Natural killer cell (primary cell): ENCODE results near the gene SUV39H2. TPM values are rescaled to one million over a fixed set of nuclear protein-coding genes. Genes with fewer than 3 reads are reported as not detected.

ENCODE experiments used
- ATAC-seq, 3 donors: fragments of 150-1000 bp in 2 of 3; fragments of 200-7000 bp in 1 of 3; cut with Tn5 transposase; 1 replicate in 1 of 3; 2 replicates in 2 of 3; pipeline ENCODE4 v1.10.0; 2021; ENCODE audit warnings: mild to moderate bottlenecking in 2 of 3, moderate library complexity in 2 of 3
- DNase-seq, 2 donors: peaks; one replicate each; pipeline versions ENCODE4 v3.0.0 to v3.0.0-alpha.2; 2013 to 2021; ENCODE audit warnings: mixed read lengths in 1 of 2
- H3K27ac ChIP-seq: one replicate; pipeline ENCODE4 v1.5.1; 2013; ENCODE audit warnings: mild to moderate bottlenecking, low read length
- H3K27me3 ChIP-seq: one replicate; pipeline ENCODE4 v1.6.1; 2013; ENCODE audit warnings: low read length; ENCODE audit not compliant: control insufficient read depth, insufficient read depth
- H3K36me3 ChIP-seq: one replicate; pipeline ENCODE4 v1.6.1; 2013; ENCODE audit warnings: low read length; ENCODE audit not compliant: control insufficient read depth, insufficient read depth
- H3K4me1 ChIP-seq: one replicate; pipeline ENCODE4 v1.6.1; 2013; ENCODE audit warnings: low read length; ENCODE audit not compliant: control insufficient read depth, insufficient read depth
- H3K4me3 ChIP-seq: one replicate; pipeline ENCODE4 v1.5.1; 2013; ENCODE audit warnings: low read length
- H3K9me3 ChIP-seq: one replicate; pipeline ENCODE4 v1.6.1; 2013; ENCODE audit warnings: low read length; ENCODE audit not compliant: control insufficient read depth, insufficient read depth
- H3K27ac Mint-ChIP-seq, 2 donors: one replicate each; pipeline ENCODE4 v1.8.0; 2022; ENCODE audit warnings: mild to moderate bottlenecking in 2 of 2, mixed read lengths in 2 of 2, moderate library complexity in 1 of 2
- H3K27me3 Mint-ChIP-seq, 2 donors: one replicate each; pipeline ENCODE4 v1.8.0; 2022; ENCODE audit warnings: low read depth in 2 of 2, mixed read lengths in 2 of 2
- H3K36me3 Mint-ChIP-seq: one replicate; pipeline ENCODE4 v1.8.0; 2022; ENCODE audit warnings: mixed read lengths
- H3K4me1 Mint-ChIP-seq, 2 donors: one replicate each; pipeline ENCODE4 v1.8.0; 2022; ENCODE audit warnings: mixed read lengths in 2 of 2
- H3K4me3 Mint-ChIP-seq: one replicate; pipeline ENCODE4 v1.8.0; 2022; ENCODE audit warnings: mild to moderate bottlenecking, moderate library complexity, mixed read lengths
- H3K9me3 Mint-ChIP-seq, 2 donors: one replicate each; pipeline ENCODE4 v1.8.0; 2022; ENCODE audit warnings: mixed read lengths in 2 of 2
- WGBS: methylation state at CpG from one replicate; pipeline ENCODE4 v1.1.7; 2013; ENCODE audit warnings: missing lambda C conversion rate; ENCODE audit not compliant: insufficient coverage; 5-methylcytosine and 5-hydroxymethylcytosine counted together
- intact Hi-C: fragments of 100-400 bp; cut with micrococcal nuclease; formaldehyde crosslinking; loops from one replicate; pipeline ENCODE4 v1.14.2; 2022
- total RNA-seq, 4 donors: library from RNA; stranded (reverse); fragments of 120-200 nt in 1 of 4; gene quantifications; one replicate each; pipeline versions ENCODE4 v1.2.3 to v1.2.4, GENCODE V29; 2013 to 2022
- TF ChIP-seq, protein P1 (sequence below): fragments of 200-600 bp; IDR thresholded peaks from one replicate; pipeline ENCODE4 v1.8.0; 2022; ENCODE audit warnings: antibody characterized with exemption

Gene SUV39H2
- total RNA-seq, 3 donors from 2014 or later (not counting 1 experiment from before 2014, with no cell fraction given): 3.8 to 5.4 (median 5.2) TPM

DNA sequence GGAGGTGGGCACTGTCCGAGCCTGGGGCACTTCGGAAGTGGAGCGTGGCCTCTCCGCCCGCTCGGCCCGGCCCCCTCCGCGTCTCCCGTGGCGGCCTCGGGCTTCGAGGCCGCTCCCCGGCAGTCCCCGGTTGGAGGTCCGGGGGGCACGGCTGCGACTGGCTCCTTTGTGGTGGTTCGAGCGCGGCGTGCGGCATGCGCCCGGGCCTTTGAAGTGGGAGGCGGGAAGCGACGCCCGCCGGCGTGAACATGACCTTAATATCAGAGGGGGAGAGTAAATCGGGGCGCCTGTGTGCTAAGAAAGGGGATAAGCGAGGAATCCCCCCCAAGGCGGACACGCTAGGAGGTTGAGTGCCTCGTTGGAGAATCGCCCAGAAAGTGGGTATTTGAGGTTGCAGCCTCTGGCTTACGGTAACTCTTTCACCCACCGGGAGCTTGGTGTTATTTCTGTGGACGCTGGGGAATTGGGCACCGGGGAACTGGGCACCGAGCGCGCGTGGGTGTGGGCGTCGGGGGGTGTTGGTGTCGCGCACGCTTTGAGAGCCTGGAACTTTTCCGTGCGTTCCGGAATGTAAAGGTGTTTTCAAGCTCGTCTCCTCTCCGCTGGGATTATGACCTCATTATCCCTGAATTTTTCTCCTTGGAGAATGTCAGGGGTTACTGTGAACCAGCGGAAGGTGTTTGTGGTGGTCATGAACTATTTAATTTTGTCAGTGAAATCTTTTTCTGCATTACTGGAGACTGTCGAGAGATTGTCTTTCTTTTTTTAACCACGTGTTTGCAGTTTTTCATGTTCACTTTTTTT lies 660 bp downstream of the SUV39H2 start:
- peak; percentile 1 to 8 (median 5) for ATAC-seq
- TF ChIP-seq, protein P1, sequence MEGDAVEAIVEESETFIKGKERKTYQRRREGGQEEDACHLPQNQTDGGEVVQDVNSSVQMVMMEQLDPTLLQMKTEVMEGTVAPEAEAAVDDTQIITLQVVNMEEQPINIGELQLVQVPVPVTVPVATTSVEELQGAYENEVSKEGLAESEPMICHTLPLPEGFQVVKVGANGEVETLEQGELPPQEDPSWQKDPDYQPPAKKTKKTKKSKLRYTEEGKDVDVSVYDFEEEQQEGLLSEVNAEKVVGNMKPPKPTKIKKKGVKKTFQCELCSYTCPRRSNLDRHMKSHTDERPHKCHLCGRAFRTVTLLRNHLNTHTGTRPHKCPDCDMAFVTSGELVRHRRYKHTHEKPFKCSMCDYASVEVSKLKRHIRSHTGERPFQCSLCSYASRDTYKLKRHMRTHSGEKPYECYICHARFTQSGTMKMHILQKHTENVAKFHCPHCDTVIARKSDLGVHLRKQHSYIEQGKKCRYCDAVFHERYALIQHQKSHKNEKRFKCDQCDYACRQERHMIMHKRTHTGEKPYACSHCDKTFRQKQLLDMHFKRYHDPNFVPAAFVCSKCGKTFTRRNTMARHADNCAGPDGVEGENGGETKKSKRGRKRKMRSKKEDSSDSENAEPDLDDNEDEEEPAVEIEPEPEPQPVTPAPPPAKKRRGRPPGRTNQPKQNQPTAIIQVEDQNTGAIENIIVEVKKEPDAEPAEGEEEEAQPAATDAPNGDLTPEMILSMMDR: no peak
- Histone ChIP-seq H3K27me3 (no peaks in the 10 kb centered on the region), H3K9me3 (no peaks in the 10 kb centered on the region), H3K36me3 (no peaks in the 10 kb centered on the region), H3K27ac (no peak overlapping the region), H3K4me3 (peak overlapping the region; percentile 92), H3K4me1 (peaks cover 15% of the 10 kb centered on the region)
- no peaks in the 10 kb centered on the region for H3K27me3 Mint-ChIP-seq
- under 1% methylated on average over 60 of the region's 60 CpGs for WGBS
- H3K9me3 Mint-ChIP-seq: no peaks in the 10 kb centered on the region
- DNase-seq: peak; percentile 19 to 57
- peak overlapping the region; percentile 92 for H3K4me3 Mint-ChIP-seq
- H3K27ac Mint-ChIP-seq: peak overlapping the region; percentile 61 to 88
- intact Hi-C loops: loop anchor here (2.0 to 5.0 kb wide), 3 partner anchors 73 to 327 kb away; partner anchors contain the start of genes DCLRE1C and RPP38
- H3K36me3 Mint-ChIP-seq: no peaks in the 10 kb centered on the region
- peaks cover 26 to 28% of the 10 kb centered on the region in 2 donors for H3K4me1 Mint-ChIP-seq

DNA sequence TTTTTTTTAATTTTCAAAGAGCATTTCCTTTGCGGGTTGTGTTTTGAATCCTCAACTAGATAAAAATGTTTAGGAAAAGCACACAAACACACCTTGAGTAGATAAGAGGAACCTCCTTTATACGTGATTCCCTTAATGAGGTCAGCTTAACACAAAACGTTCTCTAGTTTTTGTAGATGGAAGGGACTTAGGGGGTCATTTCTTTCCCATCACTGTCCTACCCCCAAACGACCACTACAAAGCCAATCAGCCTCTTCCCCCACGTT lies 1.2 kb downstream of the SUV39H2 start:
- peaks cover 15% of the 10 kb centered on the region for H3K4me1 ChIP-seq
- H3K4me3 Mint-ChIP-seq: peak overlapping the region; percentile 92
- no peaks in the 10 kb centered on the region for H3K27me3 Mint-ChIP-seq
- H3K36me3 Mint-ChIP-seq: no peaks in the 10 kb centered on the region
- intact Hi-C loops: loop anchor here (2.0 to 5.0 kb wide), 3 partner anchors 72 to 328 kb away; partner anchors contain the start of genes DCLRE1C and RPP38
- H3K9me3 ChIP-seq: no peaks in the 10 kb centered on the region
- TF ChIP-seq, protein P1: no peak
- peak overlapping the region; percentile 61 to 88 for H3K27ac Mint-ChIP-seq
- H3K4me1 Mint-ChIP-seq: peaks cover 26 to 28% of the 10 kb centered on the region in 2 donors
- no peaks in the 10 kb centered on the region for H3K36me3 ChIP-seq
- DNase-seq (no peak), ATAC-seq (no peak)
- no peak overlapping the region for H3K27ac ChIP-seq
- WGBS: no CpG with 5 or more reads among the region's 5 CpGs
- H3K9me3 Mint-ChIP-seq: no peaks in the 10 kb centered on the region
- H3K27me3 ChIP-seq: no peaks in the 10 kb centered on the region
- H3K4me3 ChIP-seq: no peak overlapping the region

DNA sequence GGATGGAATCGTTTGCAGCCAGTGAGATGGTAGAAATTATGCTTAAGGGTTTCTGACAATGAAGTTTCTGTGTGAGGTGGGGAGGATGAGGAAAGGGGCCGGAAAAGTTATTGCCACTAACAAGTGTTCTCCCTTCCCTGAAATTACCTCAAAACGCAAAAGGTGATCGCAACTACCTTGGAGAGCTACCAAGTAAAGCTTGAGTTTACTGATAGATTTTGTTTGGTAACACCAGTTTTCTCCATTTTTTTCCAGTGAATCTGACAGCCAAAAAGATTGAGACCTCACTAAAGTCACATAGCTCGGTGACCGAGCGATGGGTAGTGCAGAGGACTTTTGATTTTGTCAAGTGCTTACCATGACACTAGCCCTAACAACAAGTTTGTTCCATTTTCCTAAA lies 1.6 kb downstream of the SUV39H2 start:
- H3K4me3 ChIP-seq: no peak overlapping the region
- intact Hi-C loops: no loop called here
- H3K36me3 ChIP-seq: no peaks in the 10 kb centered on the region
- WGBS: 88% methylated on average over 6 of the region's 7 CpGs
- H3K27me3 ChIP-seq: no peaks in the 10 kb centered on the region
- ATAC-seq (no peak), DNase-seq (no peak)
- no peaks in the 10 kb centered on the region for H3K27me3 Mint-ChIP-seq
- no peak overlapping the region for H3K27ac ChIP-seq
- no peaks in the 10 kb centered on the region for H3K36me3 Mint-ChIP-seq
- peaks cover 15% of the 10 kb centered on the region for H3K4me1 ChIP-seq
- H3K27ac Mint-ChIP-seq: peak overlapping the region in 1 of 2 donors; percentile 88
- H3K9me3 Mint-ChIP-seq: no peaks in the 10 kb centered on the region
- peak overlapping the region; percentile 92 for H3K4me3 Mint-ChIP-seq
- TF ChIP-seq, protein P1: no peak
- H3K9me3 ChIP-seq: no peaks in the 10 kb centered on the region
- peaks cover 26 to 28% of the 10 kb centered on the region in 2 donors for H3K4me1 Mint-ChIP-seq
